Ovary (tissue), 9 donors: ENCODE data around the gene CCDC61. TPM values are rescaled to one million over a fixed set of nuclear protein-coding genes. Genes with fewer than 3 reads are reported as not detected.

Experiments used
- DNase-seq, 5 donors: peaks; one replicate each; pipeline ENCODE4 v3.0.0-alpha.2; 2019 to 2020
- H3K27ac ChIP-seq, 2 donors: fragments of 200-600 bp; one replicate each; pipeline versions ENCODE4 v1.5.1 to v1.8.0; 2019 to 2022
- H3K27me3 ChIP-seq: fragments of 200-600 bp; one replicate; pipeline ENCODE4 v1.8.0; 2022
- H3K36me3 ChIP-seq: fragments of 200-600 bp; sonication (generic); one replicate; pipeline ENCODE4 v1.5.1; 2019
- H3K4me1 ChIP-seq: one replicate; pipeline ENCODE4 v1.8.1; 2013; ENCODE audit warnings: mild to moderate bottlenecking, moderate library complexity; ENCODE audit not compliant: insufficient read depth
- H3K4me3 ChIP-seq: fragments of 200-600 bp; sonication (generic); one replicate; pipeline ENCODE4 v1.5.1; 2017
- H3K9me3 ChIP-seq, 2 donors: fragments of 200-600 bp in 1 of 2; sonication (generic) in 1 of 2; one replicate each; pipeline versions ENCODE4 v1.5.1 to v1.8.1; 2013 to 2019; ENCODE audit warnings: mild to moderate bottlenecking in 1 of 2, moderate library complexity in 1 of 2
- EP300 ChIP-seq: sonication (generic); formaldehyde crosslinking; IDR thresholded peaks from one replicate; pipeline ENCODE4 v1.6.1; 2017; ENCODE audit warnings: antibody characterized with exemption
- POLR2A ChIP-seq: fragments of 450-650 bp; IDR thresholded peaks from one replicate; pipeline ENCODE4 v1.6.1; 2017; ENCODE audit warnings: antibody characterized with exemption, mild to moderate bottlenecking, moderate library complexity
- WGBS, 3 donors: extraction: QIAGEN DNeasy Blood & Tissue Kit in 1 of 3; methylation state at CpG; one replicate each; pipeline versions ENCODE4 v1.1.5 to v1.1.7; 2013 to 2017; 5-methylcytosine and 5-hydroxymethylcytosine counted together
- intact Hi-C, 4 donors: fragments of 100-400 bp; cut with DNase I; formaldehyde crosslinking; loops; one replicate each; pipeline versions ENCODE4 v1.11.0 to v1.15.1; 2022 to 2023
- polyA plus RNA-seq, 2 donors: library from polyadenylated mRNA; stranded (reverse); fragments of 200-250 nt in 1 of 2; fragments of 350-450 nt in 1 of 2; fragmentation: Illumina TruSeq in 1 of 2; extraction: RNeasy Lipid Tissue Mini Kit (QIAGEN cat#74804) in 1 of 2; gene quantifications; one replicate each; pipeline ENCODE4 v1.2.3, GENCODE V29; 2013 to 2014
- total RNA-seq, 7 donors: library from RNA; depleted of rRNA in 2 of 7; stranded (reverse); fragments of >200 nt in 2 of 7; fragmentation: NEBNext Ultra II Directional in 3 of 7; extraction: Animal tissue kit (Norgen Biotek cat#: 25700) in 3 of 7; gene quantifications; one replicate each; pipeline versions ENCODE4 v1.1.0 to v1.2.4, GENCODE V29; 2016 to 2023
- TF ChIP-seq, protein P1 (sequence below), 3 donors: fragments of 450-650 bp in 2 of 3; fragments of 200-600 bp in 1 of 3; IDR thresholded peaks; one replicate each; pipeline versions ENCODE4 v1.5.1 to v1.8.0; 2016 to 2022; ENCODE audit warnings: antibody characterized with exemption in 3 of 3, mild to moderate bottlenecking in 1 of 3
- donor health status: DM: no; HTN: no; CAD: no; lungs with moderate emphysema.
- donor health status: DM: no; HTN: no; CAD: no.
- donor health status: Bipolar disorder and iron deficiency.
- donor health status: DM: yes; HTN: yes; CAD: no.
- donor health status: DM: no; HTN: no; CAD: no.
- donor health status: DM: yes; HTN: yes; CAD: no.

Gene CCDC61
- total and polyA plus RNA-seq, 9 donors = 2.7 to 19.6 (median 14.9) TPM

DNA sequence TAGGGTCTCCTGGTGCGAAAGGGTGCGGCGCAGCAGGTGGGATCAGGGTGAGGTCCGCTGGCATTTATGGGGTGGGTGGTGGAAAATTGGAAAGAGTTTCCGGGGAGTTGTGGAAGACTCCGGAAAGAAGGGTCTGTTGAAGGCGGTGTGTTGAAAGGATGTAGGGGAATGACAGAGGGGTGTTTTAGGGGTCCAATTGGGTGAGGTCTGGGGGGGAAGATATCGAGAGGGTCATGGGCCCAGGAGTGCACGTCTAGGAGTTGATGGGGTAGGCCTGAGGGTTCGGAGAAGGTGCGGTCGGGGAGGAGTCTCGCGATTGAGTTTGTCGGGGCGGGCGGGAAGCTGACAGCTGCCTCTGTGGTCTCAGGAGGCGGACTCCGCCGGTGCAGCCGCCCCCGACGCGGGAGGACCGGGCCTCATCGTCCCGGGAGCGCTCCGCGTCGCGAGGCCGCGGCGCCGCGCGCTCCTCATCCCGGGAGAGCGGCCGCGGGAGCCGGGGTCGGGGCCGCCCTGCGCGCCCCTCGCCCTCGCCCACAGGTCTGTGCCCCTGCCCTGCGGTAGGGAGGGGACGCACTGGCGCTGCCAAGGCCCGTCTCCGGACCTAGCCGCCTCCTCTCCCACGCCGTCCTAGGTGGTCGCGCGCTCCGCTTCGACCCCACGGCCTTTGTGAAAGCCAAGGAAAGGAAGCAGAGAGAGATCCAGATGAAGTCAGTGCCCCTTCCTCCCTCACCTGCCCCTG, 20.6 kb downstream of the CCDC61 start:
- intact Hi-C loops = no loop called here
- 3 to 4% (median 4%) methylated on average over 48 to 63 of the region's 63 CpGs for WGBS, 3 donors

DNA sequence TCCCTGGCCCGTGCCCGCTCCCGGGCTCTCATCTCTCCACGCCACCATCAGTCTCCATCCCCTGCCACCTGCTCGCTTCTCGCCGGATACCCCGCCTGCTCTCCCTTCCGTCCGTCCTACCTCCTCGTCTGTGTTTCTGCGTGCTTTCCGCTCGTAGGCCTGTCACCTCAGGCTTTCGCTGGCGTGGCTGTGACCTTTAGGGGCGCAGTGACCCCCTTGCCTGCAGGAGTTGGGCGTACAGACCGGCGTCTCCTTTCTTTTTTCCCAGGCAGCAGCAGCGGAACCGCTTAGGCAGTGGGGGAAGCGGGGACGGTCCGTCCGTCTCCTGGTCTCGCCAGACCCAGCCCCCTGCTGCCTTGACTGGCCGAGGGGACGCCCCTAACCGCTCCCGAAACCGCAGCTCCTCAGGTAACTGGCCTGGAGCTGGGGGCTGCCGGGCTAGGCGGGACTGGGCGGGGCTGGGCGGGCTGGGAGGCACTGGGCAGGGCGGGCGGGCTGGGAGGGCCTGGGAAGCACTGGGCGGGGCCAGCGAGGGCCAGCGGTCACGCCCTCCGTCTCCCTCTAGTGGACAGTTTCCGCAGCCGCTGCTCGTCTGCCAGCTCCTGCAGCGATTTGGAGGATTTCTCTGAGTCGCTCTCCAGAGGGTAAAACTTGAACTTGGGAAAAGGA, 21.3 kb downstream of the CCDC61 start:
- TF ChIP-seq POLR2A = no peak
- TF ChIP-seq, protein P1, sequence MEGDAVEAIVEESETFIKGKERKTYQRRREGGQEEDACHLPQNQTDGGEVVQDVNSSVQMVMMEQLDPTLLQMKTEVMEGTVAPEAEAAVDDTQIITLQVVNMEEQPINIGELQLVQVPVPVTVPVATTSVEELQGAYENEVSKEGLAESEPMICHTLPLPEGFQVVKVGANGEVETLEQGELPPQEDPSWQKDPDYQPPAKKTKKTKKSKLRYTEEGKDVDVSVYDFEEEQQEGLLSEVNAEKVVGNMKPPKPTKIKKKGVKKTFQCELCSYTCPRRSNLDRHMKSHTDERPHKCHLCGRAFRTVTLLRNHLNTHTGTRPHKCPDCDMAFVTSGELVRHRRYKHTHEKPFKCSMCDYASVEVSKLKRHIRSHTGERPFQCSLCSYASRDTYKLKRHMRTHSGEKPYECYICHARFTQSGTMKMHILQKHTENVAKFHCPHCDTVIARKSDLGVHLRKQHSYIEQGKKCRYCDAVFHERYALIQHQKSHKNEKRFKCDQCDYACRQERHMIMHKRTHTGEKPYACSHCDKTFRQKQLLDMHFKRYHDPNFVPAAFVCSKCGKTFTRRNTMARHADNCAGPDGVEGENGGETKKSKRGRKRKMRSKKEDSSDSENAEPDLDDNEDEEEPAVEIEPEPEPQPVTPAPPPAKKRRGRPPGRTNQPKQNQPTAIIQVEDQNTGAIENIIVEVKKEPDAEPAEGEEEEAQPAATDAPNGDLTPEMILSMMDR (IDR thresholded peaks at IDR 0.05) = peak; percentile 28 to 93 (median 50)
- Histone ChIP-seq H3K36me3 (no peaks in the 10 kb centered on the region), H3K9me3 (no peaks in the 10 kb centered on the region), H3K4me1 (peaks cover 8% of the 10 kb centered on the region), H3K27ac (no peak overlapping the region), H3K4me3 (peak overlapping the region; percentile 54), H3K27me3 (peaks cover 4% of the 10 kb centered on the region)
- peak; percentile 73 to 86 (median 84) for DNase-seq
- intact Hi-C loops = no loop called here
- 1% methylated on average over 36 to 48 of the region's 48 CpGs for WGBS, 3 donors

More for the DNA sequence above, 20.6 kb downstream of the CCDC61 start:
- Histone ChIP-seq H3K4me3 (peak overlapping the region; percentile 54), H3K4me1 (peaks cover 8% of the 10 kb centered on the region), H3K9me3 (no peaks in the 10 kb centered on the region), H3K27ac (no peak overlapping the region), H3K27me3 (peaks cover 4% of the 10 kb centered on the region), H3K36me3 (no peaks in the 10 kb centered on the region)
- TF ChIP-seq, protein P1 (IDR thresholded peaks at IDR 0.05) = no peak
- TF ChIP-seq EP300 (no peak), POLR2A (no peak)
- no peak for DNase-seq

DNA sequence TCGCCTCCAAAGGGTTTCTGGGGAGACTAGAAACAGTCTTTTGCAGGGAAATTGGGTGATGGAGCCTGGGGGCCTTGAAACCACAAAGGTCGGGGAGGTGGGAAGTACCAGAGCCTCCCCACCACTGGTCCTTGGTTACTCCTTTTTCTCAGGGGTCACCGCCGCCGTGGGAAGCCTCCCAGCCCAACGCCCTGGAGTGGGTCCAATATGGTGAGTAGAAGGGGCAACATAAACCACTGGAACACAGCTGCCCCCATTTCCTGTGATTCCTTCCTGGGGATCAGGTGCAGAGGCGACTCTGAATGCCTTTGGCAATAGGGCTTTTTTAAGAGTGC, 21.8 kb downstream of the CCDC61 start:
- Histone ChIP-seq H3K27ac (no peak overlapping the region), H3K4me3 (no peak overlapping the region), H3K4me1 (peaks cover 8% of the 10 kb centered on the region), H3K36me3 (no peaks in the 10 kb centered on the region), H3K27me3 (peaks cover 4% of the 10 kb centered on the region), H3K9me3 (no peaks in the 10 kb centered on the region)
- WGBS, 3 donors = 35 to 40% (median 37%) methylated on average over 7 of the region's 7 CpGs
- intact Hi-C loops = no loop called here
- no peak for TF ChIP-seq EP300
- TF ChIP-seq, protein P1 (IDR thresholded peaks at IDR 0.05) = peak in 1 of 3 donors; percentile 3
- TF ChIP-seq POLR2A = no peak
- DNase-seq = no peak

DNA sequence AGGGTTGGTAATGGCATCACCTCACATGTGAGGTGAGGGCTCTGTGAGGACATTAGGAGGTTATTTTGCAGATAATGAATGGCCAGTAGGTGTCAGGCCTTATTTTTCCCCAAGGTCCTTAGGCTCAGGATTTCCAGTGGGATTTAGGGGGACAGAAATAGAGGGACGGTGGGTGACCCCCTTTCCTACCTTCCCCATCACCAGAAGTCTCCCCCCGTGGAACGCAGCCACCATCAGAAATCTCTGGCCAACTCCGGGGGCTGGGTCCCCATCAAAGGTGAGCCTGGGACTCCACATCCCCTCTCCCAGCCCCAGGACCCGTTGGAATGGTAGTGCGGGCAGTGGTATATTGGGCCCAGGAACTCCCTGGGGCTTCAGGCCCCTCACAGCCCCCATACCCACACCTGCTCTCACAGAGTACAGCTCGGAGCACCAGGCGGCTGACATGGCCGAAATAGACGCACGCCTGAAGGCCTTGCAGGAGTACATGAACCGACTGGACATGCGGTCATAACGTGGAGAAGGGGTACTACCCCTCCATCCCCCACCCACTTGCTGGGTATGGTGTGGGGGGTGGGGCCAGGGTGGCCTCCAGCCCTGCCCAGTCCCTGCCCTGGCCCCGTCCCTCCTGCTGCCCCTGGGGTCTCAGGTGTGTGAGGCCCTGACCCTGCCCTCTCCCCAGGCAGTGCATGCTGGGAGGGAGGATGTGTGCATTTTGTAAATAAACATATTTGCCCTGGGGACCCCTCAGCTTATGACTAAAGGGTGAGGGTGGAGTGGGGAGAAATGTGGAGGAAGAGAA, 22.8 kb downstream of the CCDC61 start:
- 94 to 96% (median 95%) methylated on average over 15 of the region's 15 CpGs for WGBS, 3 donors
- TF ChIP-seq EP300 (no peak), POLR2A (no peak)
- TF ChIP-seq, protein P1 (IDR thresholded peaks at IDR 0.05) = no peak
- intact Hi-C loops = no loop called here
- no peaks in the 10 kb centered on the region for H3K36me3 ChIP-seq
- H3K27me3 ChIP-seq = peaks cover 4% of the 10 kb centered on the region
- H3K4me3 ChIP-seq = no peak overlapping the region
- H3K9me3 ChIP-seq = no peaks in the 10 kb centered on the region
- no peak overlapping the region for H3K27ac ChIP-seq
- peaks cover 8% of the 10 kb centered on the region for H3K4me1 ChIP-seq
- no peak for DNase-seq
